DOHH2 (cell line): ENCODE measurements around the gene VEGFB.

Experiments
- H3F3A ChIP-seq: fragments of 200-600 bp; sonication (generic), shearing (Covaris generic); 2 replicates; pipeline ENCODE4 v1.6.0; 2016; ENCODE audit warnings: antibody characterized with exemption, mild to moderate bottlenecking; ENCODE audit not compliant: control insufficient read depth, insufficient read depth
- H3K27ac ChIP-seq: fragments of 200-600 bp; sonication (generic); 2 replicates; pipeline ENCODE4 v1.5.1; 2014; ENCODE audit warnings: low read depth, mild to moderate bottlenecking, low read length, moderate library complexity
- H3K27me3 ChIP-seq: fragments of 200-600 bp; sonication (generic); 2 replicates; pipeline ENCODE4 v1.6.1; 2014; ENCODE audit warnings: mild to moderate bottlenecking, low read length, mixed read lengths; ENCODE audit not compliant: control insufficient read depth
- H3K36me3 ChIP-seq: fragments of 200-600 bp; sonication (generic); 2 replicates; pipeline ENCODE4 v1.6.1; 2014; ENCODE audit warnings: mild to moderate bottlenecking, low read length, moderate library complexity, mixed read lengths; ENCODE audit not compliant: control insufficient read depth
- H3K4me1 ChIP-seq: fragments of 200-600 bp; sonication (generic); 2 replicates; pipeline ENCODE4 v1.6.1; 2014; ENCODE audit warnings: mild to moderate bottlenecking, low read length, mixed read lengths; ENCODE audit not compliant: control insufficient read depth
- H3K4me2 ChIP-seq: fragments of 200-600 bp; sonication (generic); 2 replicates; pipeline ENCODE4 v1.6.0; 2014; ENCODE audit warnings: mild to moderate bottlenecking, low read length, moderate library complexity
- H3K4me3 ChIP-seq: fragments of 200-600 bp; sonication (generic); 2 replicates; pipeline ENCODE4 v1.5.1; 2014; ENCODE audit warnings: mild to moderate bottlenecking, low read length, mixed read lengths
- H3K79me2 ChIP-seq: fragments of 200-600 bp; sonication (generic); 2 replicates; pipeline ENCODE4 v1.6.1; 2014; ENCODE audit warnings: mild to moderate bottlenecking, low read length, mixed read lengths; ENCODE audit not compliant: control insufficient read depth
- H3K9me2 ChIP-seq: fragments of 200-600 bp; sonication (generic); replicated peaks from 2 replicates; pipeline ENCODE4 v1.6.1; 2014; ENCODE audit warnings: mild to moderate bottlenecking, low read length, mixed read lengths; ENCODE audit not compliant: control insufficient read depth
- H3K9me3 ChIP-seq: fragments of 200-600 bp; sonication (generic); 2 replicates; pipeline ENCODE4 v1.6.1; 2014; ENCODE audit warnings: antibody characterized with exemption, low read length, mixed read lengths; ENCODE audit not compliant: control insufficient read depth, insufficient read depth
- H4K20me1 ChIP-seq: fragments of 200-600 bp; sonication (generic); 2 replicates; pipeline ENCODE4 v1.6.0; 2014; ENCODE audit warnings: low read depth, mild to moderate bottlenecking, antibody characterized with exemption, low read length, moderate library complexity; ENCODE audit not compliant: control insufficient read depth, insufficient read depth
- CTCF ChIP-seq: fragments of 200-600 bp; sonication (generic); IDR thresholded peaks from one replicate; pipeline ENCODE4 v1.5.1; 2014; ENCODE audit warnings: antibody characterized with exemption, mild to moderate bottlenecking, low read depth, low read length; ENCODE audit not compliant: poor library complexity, severe bottlenecking
- EZH2phosphoT487 ChIP-seq: fragments of 200-600 bp; sonication (generic); IDR thresholded peaks from 2 replicates; pipeline ENCODE4 v1.6.1; 2017; ENCODE audit warnings: borderline replicate concordance, mild to moderate bottlenecking, antibody characterized with exemption, low read length, moderate library complexity, mixed read lengths

The VEGFB gene

GRCh38 chr11:64259533-64260067, 25.2 kb downstream of the VEGFB start:
- no peaks in the 10 kb centered on the region for H3K79me2 ChIP-seq
- H3K9me3 ChIP-seq: no peaks in the 10 kb centered on the region
- no peak overlapping the region for H3K4me2 ChIP-seq
- no peaks in the 10 kb centered on the region for H3K27me3 ChIP-seq
- no peak overlapping the region for H3K27ac ChIP-seq
- H3K4me1 ChIP-seq: no peaks in the 10 kb centered on the region
- peaks cover 52% of the 10 kb centered on the region for H3K36me3 ChIP-seq
- H3F3A ChIP-seq: no peaks in the 10 kb centered on the region
- H3K9me2 ChIP-seq: no peaks in the 10 kb centered on the region
- H4K20me1 ChIP-seq: no peaks in the 10 kb centered on the region
- no peak overlapping the region for H3K4me3 ChIP-seq
- TF ChIP-seq CTCF (no peak), EZH2phosphoT487 (no peak)

DNA sequence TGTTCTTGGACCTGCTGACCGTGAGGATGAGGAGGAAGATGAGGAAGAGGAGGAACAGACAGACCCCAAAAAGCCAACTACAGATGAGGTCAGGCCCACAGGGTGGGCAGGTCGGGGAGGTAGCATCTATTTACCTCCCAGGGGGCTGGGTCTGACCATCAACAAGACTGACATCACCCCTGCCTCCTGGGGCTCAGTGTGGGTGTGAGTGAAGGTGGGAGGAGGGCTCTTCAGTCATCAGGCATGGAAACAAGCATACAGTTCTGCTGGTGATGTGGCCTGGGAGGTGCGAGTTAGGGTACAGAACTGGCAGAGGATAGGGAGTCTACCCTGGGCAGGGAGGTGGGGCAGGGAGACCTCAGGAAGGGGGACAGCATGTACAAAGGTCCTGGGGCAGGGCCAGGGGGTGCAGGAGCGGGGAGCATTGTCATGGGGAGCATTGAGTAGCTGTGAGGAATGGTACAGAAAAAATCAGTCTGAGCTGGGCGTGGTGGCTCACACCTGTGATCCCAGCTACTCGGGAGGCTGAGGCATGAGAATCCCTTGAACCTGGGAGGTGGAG, 25.8 kb downstream of the VEGFB start:
- Histone ChIP-seq H3K36me3 (peaks cover 46% of the 10 kb centered on the region), H3K4me1 (no peaks in the 10 kb centered on the region)
- TF ChIP-seq CTCF: no peak
- TF ChIP-seq EZH2phosphoT487: no peak

DNA sequence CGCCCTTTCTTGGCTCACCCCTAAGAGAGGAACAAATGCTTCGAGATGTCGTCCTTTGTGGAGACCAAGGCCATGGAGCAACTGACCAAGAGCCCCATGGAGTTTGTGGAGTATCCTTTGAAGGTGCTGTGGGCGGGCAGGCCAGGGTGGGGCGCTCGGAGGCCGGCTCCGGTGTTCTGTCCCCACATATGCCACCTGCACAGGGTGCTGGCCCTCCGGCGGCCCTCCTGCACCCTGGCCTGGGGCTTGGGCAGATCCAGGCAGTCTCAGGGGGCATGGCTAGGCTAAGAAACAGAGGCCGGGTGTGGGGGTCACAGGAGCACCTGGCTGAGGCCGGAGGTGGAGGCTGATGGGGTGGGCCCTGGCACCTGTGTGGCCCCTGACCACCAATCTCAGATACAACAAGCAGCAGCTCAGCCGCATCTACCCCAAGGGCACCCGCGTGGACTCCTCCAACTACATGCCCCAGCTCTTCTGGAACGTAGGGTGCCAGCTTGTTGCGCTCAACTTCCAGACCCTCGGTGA, 27.2 kb downstream of the VEGFB start:
- H3K9me3 ChIP-seq: no peaks in the 10 kb centered on the region
- no peak overlapping the region for H3K27ac ChIP-seq
- H3K4me2 ChIP-seq: no peak overlapping the region
- H4K20me1 ChIP-seq: no peaks in the 10 kb centered on the region
- no peak for TF ChIP-seq CTCF
- no peak for TF ChIP-seq EZH2phosphoT487
- H3F3A ChIP-seq: no peaks in the 10 kb centered on the region
- H3K79me2 ChIP-seq: no peaks in the 10 kb centered on the region
- H3K4me1 ChIP-seq: no peaks in the 10 kb centered on the region
- no peaks in the 10 kb centered on the region for H3K27me3 ChIP-seq
- H3K36me3 ChIP-seq: peaks cover 40% of the 10 kb centered on the region
- H3K4me3 ChIP-seq: no peak overlapping the region
- no peaks in the 10 kb centered on the region for H3K9me2 ChIP-seq

More for the DNA sequence above, 25.8 kb downstream of the VEGFB start:
- Histone ChIP-seq H3K27ac (no peak overlapping the region), H3K4me3 (no peak overlapping the region), H3F3A (no peaks in the 10 kb centered on the region), H3K9me2 (no peaks in the 10 kb centered on the region), H3K4me2 (no peak overlapping the region), H3K9me3 (no peaks in the 10 kb centered on the region), H4K20me1 (no peaks in the 10 kb centered on the region), H3K27me3 (no peaks in the 10 kb centered on the region), H3K79me2 (no peaks in the 10 kb centered on the region)
